Suppressor macrophage treated with lipopolysaccharide for 1 hour (primary cell): ENCODE data around the gene WRNIP1.

ENCODE experiments used
- DNase-seq, 3 donors: peaks; one replicate each; pipeline ENCODE4 v3.0.0-alpha.2; 2020 to 2022

WRNIP1 gene

DNA sequence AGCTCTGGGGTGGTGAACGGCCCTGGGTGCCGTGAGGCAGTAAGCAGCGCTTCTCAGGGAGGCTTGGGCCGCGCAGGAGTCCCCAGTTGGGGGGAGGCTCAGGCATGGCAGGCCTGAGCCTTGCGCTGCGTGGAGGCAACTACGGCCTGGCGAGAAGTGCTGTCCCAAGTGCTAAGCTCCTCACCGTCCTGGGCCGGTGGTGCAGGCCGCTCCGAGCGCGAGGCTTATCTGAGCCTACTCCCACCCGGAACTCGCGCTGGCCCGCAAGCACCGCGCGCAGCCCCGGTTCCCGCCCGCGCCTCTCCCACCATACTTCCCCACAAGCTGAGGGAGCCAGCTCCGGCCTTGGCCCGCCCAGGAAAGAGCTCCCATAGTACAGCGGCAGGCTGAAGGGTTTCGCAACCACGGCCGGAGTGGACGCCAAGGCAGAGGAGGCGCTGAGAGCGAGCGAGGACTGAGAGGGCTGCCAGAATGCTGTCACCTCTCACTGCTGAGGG lies 1.8 kb upstream of the WRNIP1 start:
- peak in 1 of 3 donors; percentile 60 for DNase-seq

DNA sequence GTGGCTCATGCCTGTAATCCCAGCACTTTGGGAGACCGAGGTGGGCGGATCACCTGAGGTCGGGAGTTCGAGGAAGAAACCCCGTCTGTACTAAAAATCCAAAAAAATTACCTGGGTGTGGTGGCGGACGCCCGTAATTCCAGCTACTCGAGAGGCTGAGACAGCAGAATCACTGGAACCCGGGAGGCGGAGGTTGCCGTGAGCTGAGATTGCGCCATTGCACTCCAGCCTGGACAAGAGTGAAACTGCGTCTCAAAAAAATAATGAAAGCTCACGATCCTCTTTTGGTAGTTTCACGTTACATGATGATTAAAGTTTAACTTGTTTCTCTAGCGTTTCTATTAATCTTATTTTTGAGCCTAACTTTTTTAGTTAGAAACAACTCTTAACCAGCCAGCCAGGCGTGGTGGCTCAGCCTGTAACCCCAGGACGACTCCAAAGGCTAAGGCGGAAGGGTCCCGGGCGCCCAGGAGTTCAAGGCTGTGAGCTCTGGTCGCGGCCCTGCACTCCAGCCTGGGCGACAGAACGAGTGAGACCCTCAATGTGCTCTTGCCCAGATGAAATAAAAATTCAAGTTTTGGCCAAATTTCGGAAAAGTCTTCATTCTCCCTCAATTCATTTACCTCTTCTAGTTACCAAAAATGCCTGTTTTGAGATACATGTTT lies 1.2 kb upstream of the WRNIP1 start:
- peak in 1 of 3 donors; percentile 29 for DNase-seq

DNA sequence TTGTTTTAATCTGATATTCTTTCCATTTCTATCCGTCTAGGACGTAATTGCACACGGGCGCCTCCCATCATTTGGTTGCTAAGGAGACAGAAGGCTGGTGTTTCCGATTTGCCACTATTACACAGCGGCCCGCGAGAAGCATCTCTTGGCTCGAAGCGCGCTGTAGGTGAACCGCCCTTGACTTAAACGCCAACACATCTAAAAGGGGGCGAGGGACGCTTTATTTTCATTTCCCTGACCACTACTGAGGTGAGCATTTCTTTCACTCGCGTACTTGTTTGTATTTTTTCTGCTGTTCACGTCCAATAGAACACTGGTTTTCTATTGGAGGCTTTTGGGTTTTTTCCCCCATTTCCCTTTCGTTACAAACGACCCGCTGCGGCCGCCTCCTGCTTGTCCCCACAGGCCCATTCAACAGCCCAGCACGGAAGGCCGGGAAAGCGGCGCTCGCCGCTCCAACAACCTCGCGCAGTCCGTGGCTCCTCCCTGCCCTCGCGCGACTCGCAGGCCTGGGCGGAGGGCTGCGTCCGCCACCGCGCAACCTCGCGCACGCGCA lies 505 bp upstream of the WRNIP1 start:
- peak; percentile 74 to 76 (median 75) for DNase-seq

- peak; percentile 67 to 84 (median 68) for DNase-seq
Observed at GRCh38 chr6:2765896-2766766, 938 bp downstream of the WRNIP1 start.

DNA sequence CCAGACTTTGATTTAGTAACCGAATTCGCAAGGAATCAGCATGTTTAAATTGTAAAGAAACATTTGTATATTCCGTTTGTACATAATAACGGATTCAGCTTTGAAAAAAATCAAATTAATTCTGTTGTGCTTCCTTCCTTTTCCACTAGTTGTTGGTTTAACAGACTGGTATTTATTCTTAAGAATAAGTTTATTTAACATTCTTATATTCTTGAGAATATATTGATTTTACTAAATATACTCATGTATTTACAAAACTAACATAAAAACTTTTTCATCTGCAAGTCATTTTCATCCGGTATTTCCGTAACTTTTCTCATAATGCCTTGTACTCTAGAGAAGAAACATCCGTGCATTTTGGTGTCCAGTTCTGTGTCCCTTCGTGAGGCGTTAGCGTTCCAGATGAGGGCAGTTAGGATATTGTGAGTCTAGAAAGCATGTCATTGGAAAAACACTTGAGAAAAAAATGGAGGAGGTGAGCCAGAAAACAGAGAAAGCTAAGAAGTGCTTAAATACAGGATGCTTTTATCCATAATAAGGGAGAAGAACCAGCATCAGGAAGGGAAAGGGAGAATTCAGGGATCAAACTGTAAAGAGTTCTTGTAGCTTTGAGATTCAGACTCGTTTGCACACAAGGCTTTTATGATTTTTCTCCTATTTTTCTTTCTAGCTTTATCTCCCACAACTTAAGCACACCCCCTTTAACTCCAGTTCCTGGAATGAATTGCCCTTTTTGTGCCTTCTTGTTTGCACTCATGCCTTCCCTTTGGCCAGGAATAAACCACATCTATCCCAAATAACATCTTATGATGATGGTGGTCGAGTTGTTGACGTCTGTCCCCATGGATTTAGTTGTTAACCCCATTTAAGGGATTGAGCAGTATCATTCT lies 1.8 kb downstream of the WRNIP1 start:
- peak in 1 of 3 donors; percentile 34 for DNase-seq

- DNase-seq = no peak
Observed at GRCh38 chr6:2767657-2768524, 2.7 kb downstream of the WRNIP1 start.

DNA sequence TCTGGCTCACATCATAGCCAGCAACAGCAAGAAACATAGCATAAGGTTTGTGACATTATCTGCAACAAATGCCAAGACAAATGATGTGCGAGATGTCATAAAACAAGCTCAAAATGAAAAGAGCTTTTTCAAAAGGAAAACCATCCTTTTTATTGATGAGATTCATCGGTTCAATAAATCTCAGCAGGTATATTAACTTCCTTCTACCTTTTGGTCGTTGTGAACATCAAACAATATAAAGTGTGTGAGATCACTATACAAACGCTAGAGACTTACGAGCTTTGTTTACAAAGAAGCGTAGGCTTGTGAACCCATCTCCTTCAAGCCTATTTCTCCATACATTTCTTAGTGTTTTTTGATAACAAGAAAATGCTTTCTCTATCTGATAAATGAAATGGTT lies 3.5 kb downstream of the WRNIP1 start:
- DNase-seq = no peak

- DNase-seq = no peak
Observed at GRCh38 chr6:2770171-2770570, 5.0 kb downstream of the WRNIP1 start.

DNA sequence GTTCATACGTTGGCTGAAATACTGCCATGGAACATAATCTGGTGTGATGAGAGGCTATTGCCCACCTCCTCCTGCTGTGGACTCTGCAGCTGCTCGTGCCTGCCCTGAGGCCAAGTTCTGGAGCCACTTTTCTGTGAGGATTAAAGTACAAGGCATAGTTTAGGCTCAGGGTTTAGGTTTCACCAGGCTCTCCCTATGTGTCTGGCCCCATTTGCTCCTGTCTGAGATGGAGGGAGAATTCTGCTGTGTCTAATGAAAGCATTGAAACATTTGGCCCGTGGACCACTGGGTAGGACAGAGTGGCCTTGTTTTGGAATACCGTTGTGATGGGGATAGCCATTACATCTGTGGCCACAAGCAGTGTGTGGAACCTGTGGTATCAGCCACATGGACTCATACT lies 5.9 kb downstream of the WRNIP1 start:
- no peak for DNase-seq

GRCh38 chr6:2772840-2773239 lies 7.6 kb downstream of the WRNIP1 start:
- DNase-seq = no peak

- DNase-seq = no peak
Observed at GRCh38 chr6:2773449-2773848, 8.3 kb downstream of the WRNIP1 start.

DNA sequence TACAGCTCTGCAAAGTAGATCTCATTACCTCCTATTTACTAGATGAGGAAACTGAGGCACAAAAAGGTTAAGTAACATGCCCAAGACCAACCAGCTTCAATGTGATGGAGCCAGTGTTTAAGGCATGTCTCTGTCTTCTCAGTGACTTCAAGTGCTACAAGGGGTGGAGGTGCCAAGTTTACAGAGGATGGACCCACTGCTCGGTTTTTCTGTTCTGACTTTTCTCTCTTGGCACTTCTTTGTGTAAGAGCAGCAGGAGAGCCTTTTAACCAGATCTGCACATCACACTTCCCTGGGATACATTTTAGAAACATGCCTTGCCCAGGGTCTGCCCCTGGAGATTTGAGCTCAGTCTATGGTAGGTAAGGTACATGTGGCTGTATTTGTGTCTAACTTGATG lies 9.8 kb downstream of the WRNIP1 start:
- DNase-seq = no peak

GRCh38 chr6:2777249-2777648 lies 12.1 kb downstream of the WRNIP1 start:
- DNase-seq = no peak

GRCh38 chr6:2780102-2780737 lies 15.0 kb downstream of the WRNIP1 start:
- no peak for DNase-seq

DNA sequence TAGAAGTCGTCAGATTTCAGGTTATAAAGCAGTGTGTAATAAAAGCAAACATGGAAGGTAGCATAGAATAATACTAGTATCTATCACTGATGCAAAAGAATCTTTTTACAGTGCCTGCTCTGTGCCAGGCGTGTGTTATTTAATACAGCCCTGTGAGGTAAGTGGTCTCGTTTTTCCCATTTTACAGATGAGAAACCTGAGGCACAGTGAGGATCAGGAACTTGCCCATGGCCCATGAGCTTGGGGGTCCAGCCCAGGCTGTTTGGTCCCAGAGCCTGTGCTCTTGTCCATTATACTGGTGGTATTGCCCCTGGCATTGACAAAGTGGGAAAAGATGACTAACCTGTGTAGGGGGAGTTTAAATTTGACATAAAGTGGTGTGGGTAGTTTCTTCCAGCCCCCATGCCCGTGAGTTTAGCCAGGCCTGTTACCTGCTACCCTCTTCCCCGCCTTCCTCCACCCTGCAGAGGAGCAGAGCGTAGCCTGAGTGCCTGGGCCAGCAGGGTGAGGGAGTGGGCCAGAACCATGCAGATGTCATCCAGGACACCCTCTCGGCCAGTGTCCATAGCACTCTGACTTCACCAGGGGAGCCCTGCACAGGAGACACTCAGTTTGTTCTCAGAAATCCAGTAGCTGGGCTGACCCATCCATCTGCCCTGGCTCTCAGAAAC lies 16.6 kb downstream of the WRNIP1 start:
- DNase-seq = no peak

- no peak for DNase-seq
Observed at GRCh38 chr6:2782356-2782708, 17.1 kb downstream of the WRNIP1 start.

GRCh38 chr6:2782825-2783187 lies 17.6 kb downstream of the WRNIP1 start:
- DNase-seq = no peak

DNA sequence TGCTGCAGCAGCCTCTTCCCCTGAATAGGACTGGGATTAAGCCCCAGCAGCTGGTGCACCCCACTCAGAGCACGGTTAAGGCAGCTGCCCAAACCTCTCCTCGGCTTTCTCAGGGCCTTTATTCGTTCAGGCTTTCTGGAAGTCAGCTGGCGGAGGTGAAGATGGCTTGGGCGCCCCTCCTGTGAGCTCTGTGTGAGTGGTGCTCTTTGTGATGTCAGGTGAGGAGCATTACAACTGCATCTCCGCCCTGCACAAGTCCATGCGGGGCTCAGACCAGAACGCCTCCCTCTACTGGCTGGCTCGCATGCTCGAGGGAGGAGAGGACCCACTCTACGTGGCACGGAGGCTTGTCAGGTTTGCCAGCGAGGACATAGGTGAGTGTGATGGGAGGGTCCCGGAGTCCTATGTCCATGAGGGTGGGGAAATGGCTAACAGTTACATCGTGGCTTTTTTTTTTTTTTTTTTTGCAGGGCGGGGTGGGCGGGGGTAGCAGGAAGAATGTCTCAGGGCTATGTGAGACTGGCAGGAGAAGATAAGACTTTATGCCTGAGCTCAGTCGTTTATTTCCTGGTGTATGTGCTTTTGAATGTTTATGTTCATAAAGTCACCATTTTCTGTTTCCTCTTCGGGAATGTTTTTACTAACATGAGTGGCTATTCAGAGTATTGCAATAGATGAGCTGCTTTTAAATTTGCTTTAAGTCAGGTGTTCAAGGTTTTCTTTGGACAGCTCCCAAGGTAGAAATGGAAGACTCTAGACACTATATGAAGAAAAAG lies 18.2 kb downstream of the WRNIP1 start:
- DNase-seq = no peak

DNA sequence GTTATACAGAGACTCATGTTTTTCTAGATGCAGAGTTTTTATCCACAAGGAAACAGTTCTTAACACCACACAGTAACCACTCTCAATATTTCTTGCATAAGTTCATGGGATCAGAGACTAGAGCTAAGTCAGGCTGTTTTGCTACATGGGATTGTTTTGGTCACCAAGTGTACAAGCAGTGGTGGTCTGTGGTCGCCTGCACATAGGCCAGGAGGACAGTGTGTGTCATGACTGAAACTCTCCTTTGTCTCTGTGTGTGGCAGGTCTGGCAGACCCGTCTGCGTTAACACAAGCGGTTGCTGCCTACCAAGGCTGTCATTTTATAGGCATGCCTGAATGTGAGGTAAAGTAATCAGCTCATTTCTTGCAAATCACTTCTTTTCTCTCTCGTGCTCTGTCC lies 18.9 kb downstream of the WRNIP1 start:
- DNase-seq = no peak

GRCh38 chr6:2784930-2785329 lies 19.7 kb downstream of the WRNIP1 start:
- no peak for DNase-seq
